ENCODE results near the gene NCK1. TPM values are rescaled to one million over a fixed set of nuclear protein-coding genes. Genes with fewer than 3 reads are reported as not detected.

The NCK1 gene
- total RNA-seq, 2 experiments from 2014 or later: 29.3 to 38.4 TPM

Other genes with a start within 250 kb of the NCK1 start
- gene STAG1, start 109.8 kb upstream of the NCK1 start, total RNA-seq: 10 to 100 TPM; 51.9 to 52.1 TPM
- 1 to 10 TPM; 3.7 to 3.8 TPM for gene SLC35G2, start 43.1 kb upstream of the NCK1 start, total RNA-seq
- 1 to 10 TPM in 1 of 2 experiments, under 1 TPM in 1; 0.63 to 1.2 TPM for gene IL20RB, start 95.8 kb downstream of the NCK1 start, total RNA-seq

Measured in activated CD8-positive, alpha-beta memory T cell treated with anti-CD3 and anti-CD28 coated beads for 36 hours (primary cell).